HEK293T (cell line): ENCODE results near the gene KLHL29.

Source experiments
- BHLHE40 ChIP-seq: fragments of 450-650 bp; IDR thresholded peaks from 2 replicates; pipeline ENCODE4 v1.6.1; 2016; ENCODE audit warnings: mild to moderate bottlenecking, moderate library complexity, borderline replicate concordance
- CTBP1 ChIP-seq: fragments of 450-650 bp; IDR thresholded peaks from 2 replicates; pipeline ENCODE4 v1.6.1; 2016; ENCODE audit warnings: borderline replicate concordance
- ELF4 ChIP-seq: fragments of 450-650 bp; IDR thresholded peaks from 2 replicates; pipeline ENCODE4 v1.6.1; 2017; ENCODE audit warnings: antibody characterized with exemption
- FOXK2 ChIP-seq: fragments of 450-650 bp; IDR thresholded peaks from 2 replicates; pipeline ENCODE4 v1.6.1; 2016; ENCODE audit warnings: mild to moderate bottlenecking
- FOXM1 ChIP-seq: fragments of 450-650 bp; IDR thresholded peaks from 2 replicates; pipeline ENCODE4 v1.6.1; 2017; ENCODE audit warnings: mild to moderate bottlenecking, borderline replicate concordance
- HDGF ChIP-seq: fragments of 450-650 bp; IDR thresholded peaks from 2 replicates; pipeline ENCODE4 v1.6.1; 2017; ENCODE audit warnings: antibody characterized with exemption, borderline replicate concordance
- LEF1 ChIP-seq: fragments of 450-650 bp; IDR thresholded peaks from 2 replicates; pipeline ENCODE4 v1.6.1; 2017; ENCODE audit warnings: mild to moderate bottlenecking, borderline replicate concordance
- NFRKB ChIP-seq: fragments of 450-650 bp; IDR thresholded peaks from 2 replicates; pipeline ENCODE4 v1.6.1; 2016; ENCODE audit warnings: mild to moderate bottlenecking, moderate library complexity
- SP1 ChIP-seq: fragments of 450-650 bp; IDR thresholded peaks from 2 replicates; pipeline ENCODE4 v1.6.1; 2017
- SUZ12 ChIP-seq: fragments of 450-650 bp; IDR thresholded peaks from 2 replicates; pipeline ENCODE4 v1.6.1; 2016; ENCODE audit warnings: mild to moderate bottlenecking

- TF ChIP-seq HDGF (no peak), LEF1 (no peak), SUZ12 (no peak), BHLHE40 (no peak), ELF4 (no peak), CTBP1 (no peak), NFRKB (no peak), FOXM1 (no peak), FOXK2 (no peak), SP1 (no peak)
Observed at GRCh38 chr2:23507267-23508065, 122.5 kb downstream of the KLHL29 start.
